H1 (cell line): ENCODE measurements around the gene ASB1. TPM values are rescaled to one million over a fixed set of nuclear protein-coding genes. Genes with fewer than 3 reads are reported as not detected.

Experiments used
- CTCF ChIA-PET: fragments of 300-600 bp; sonication (Branson Sonifier 250); formaldehyde crosslinking; loops from one replicate; lab custom pipeline; 2021; ENCODE audit not compliant: partially characterized antibody; lab: Charles Lee
- POLR2A ChIA-PET: fragments of 300-600 bp; sonication (Branson Sonifier 250); formaldehyde crosslinking; loops from one replicate; lab custom pipeline; 2021; ENCODE audit warnings: inconsistent platforms; ENCODE audit not compliant: partially characterized antibody; lab: Charles Lee
- DNase-seq, 2 experiments: peaks; one replicate each; pipeline versions ENCODE4 v3.0.0 to v3.0.0-alpha.2; 2010 to 2022; ENCODE audit warnings: low spot score in 2 of 2, low read depth in 1 of 2, mixed read lengths in 1 of 2
- FAIRE-seq: peaks from 2 replicates; lab custom pipeline; 2011; peaks lifted over from hg19 to GRCh38; lab: Jason Lieb, UNC
- H2AFZ ChIP-seq: 2 replicates; pipeline ENCODE4 v1.8.1; 2012; ENCODE audit warnings: low read length, inconsistent platforms
- H2AK5ac ChIP-seq: 2 replicates; pipeline ENCODE4 v1.6.1; 2013; ENCODE audit warnings: low read depth, low read length
- H2BK120ac ChIP-seq: replicated peaks from 2 replicates; pipeline ENCODE3; 2013; ENCODE audit warnings: low read depth, low read length, inconsistent platforms
- H2BK12ac ChIP-seq: 2 replicates; pipeline ENCODE4 v1.6.1; 2013; ENCODE audit warnings: low read depth, low read length
- H2BK15ac ChIP-seq: 2 replicates; pipeline ENCODE4 v1.6.1; 2013; ENCODE audit warnings: low read length
- H2BK20ac ChIP-seq: 2 replicates; pipeline ENCODE4 v1.6.1; 2013; ENCODE audit warnings: low read length
- H2BK5ac ChIP-seq: 2 replicates; pipeline ENCODE4 v1.6.1; 2013; ENCODE audit warnings: low read depth, low read length
- H3K14ac ChIP-seq: 2 replicates; pipeline ENCODE4 v1.6.1; 2013; ENCODE audit warnings: inconsistent platforms; ENCODE audit not compliant: insufficient read length
- H3K18ac ChIP-seq: 2 replicates; pipeline ENCODE4 v1.6.1; 2013; ENCODE audit warnings: low read length; ENCODE audit errors: extremely low read depth
- H3K23ac ChIP-seq: 2 replicates; pipeline ENCODE4 v1.6.1; 2013; ENCODE audit warnings: inconsistent platforms; ENCODE audit not compliant: insufficient read length
- H3K23me2 ChIP-seq: 2 replicates; pipeline ENCODE4 v1.6.1; 2013; ENCODE audit warnings: low read depth, low read length
- H3K27ac ChIP-seq: 2 replicates; pipeline ENCODE4 v1.6.1; 2011; ENCODE audit warnings: low read depth, low read length, inconsistent platforms
- H3K27me3 ChIP-seq, 4 experiments: replicated peaks in 1 of 4; 1 replicate in 1 of 4; 2 replicates in 3 of 4; pipeline versions ENCODE4 v1.6.1 to v1.8.1; 2011 to 2013; ENCODE audit warnings: low read length in 3 of 4, mild to moderate bottlenecking in 3 of 4, inconsistent platforms in 2 of 4, mixed read lengths in 2 of 4, moderate library complexity in 1 of 4; ENCODE audit not compliant: control insufficient read depth in 3 of 4, insufficient read depth in 3 of 4; ENCODE audit errors: extremely low read depth in 1 of 4
- H3K36me3 ChIP-seq, 4 experiments: 2 replicates each; pipeline versions ENCODE4 v1.6.1 to v1.8.1; 2011 to 2013; ENCODE audit warnings: mild to moderate bottlenecking in 4 of 4, low read length in 3 of 4, moderate library complexity in 2 of 4, control low read depth in 1 of 4, inconsistent platforms in 1 of 4; ENCODE audit not compliant: insufficient read depth in 4 of 4, control insufficient read depth in 2 of 4
- H3K4ac ChIP-seq: replicated peaks from 2 replicates; pipeline ENCODE3; 2013; ENCODE audit warnings: low read length, low read depth, mixed read lengths, inconsistent platforms; ENCODE audit not compliant: insufficient read length
- H3K4me1 ChIP-seq, 4 experiments: replicated peaks in 1 of 4; 1 replicate in 1 of 4; 2 replicates in 3 of 4; pipeline versions ENCODE4 v1.6.1 to v1.8.1; 2011 to 2013; ENCODE audit warnings: low read length in 3 of 4, inconsistent platforms in 2 of 4, mixed read lengths in 1 of 4; ENCODE audit not compliant: insufficient read depth in 4 of 4, control insufficient read depth in 3 of 4
- H3K4me2 ChIP-seq, 2 experiments: 2 replicates each; pipeline versions ENCODE4 v1.6.1 to v1.8.1; 2011 to 2013; ENCODE audit warnings: low read depth in 2 of 2, low read length in 2 of 2, control low read depth in 1 of 2, inconsistent platforms in 1 of 2, mild to moderate bottlenecking in 1 of 2; ENCODE audit not compliant: insufficient read depth in 1 of 2
- H3K4me3 ChIP-seq, 4 experiments: fragments of 200-600, 300-600 bp in 1 of 4; sonication (generic), shearing (Covaris generic), sonication (Bioruptor Twin) in 1 of 4; 2 replicates each; pipeline versions ENCODE4 v1.5.1 to v1.8.1; 2011 to 2016; ENCODE audit warnings: low read length in 4 of 4, low read depth in 3 of 4, control low read depth in 2 of 4, inconsistent platforms in 2 of 4, mild to moderate bottlenecking in 2 of 4, mixed read lengths in 1 of 4, moderate library complexity in 1 of 4; ENCODE audit not compliant: insufficient read depth in 2 of 4; ENCODE audit errors: extremely low read depth in 1 of 4
- H3K56ac ChIP-seq: replicated peaks from 2 replicates; pipeline ENCODE3; 2013; ENCODE audit warnings: low read depth, mild to moderate bottlenecking, mixed read lengths, low read length, inconsistent platforms; ENCODE audit not compliant: insufficient read length
- H3K79me1 ChIP-seq: 2 replicates; pipeline ENCODE4 v1.6.1; 2013; ENCODE audit warnings: low read depth, low read length, control low read depth
- H3K79me2 ChIP-seq, 2 experiments: 2 replicates each; pipeline versions ENCODE4 v1.6.1 to v1.8.1; 2012 to 2013; ENCODE audit warnings: low read length in 2 of 2, mild to moderate bottlenecking in 2 of 2, inconsistent platforms in 1 of 2; ENCODE audit not compliant: insufficient read depth in 2 of 2, control insufficient read depth in 1 of 2
- H3K9ac ChIP-seq, 4 experiments: replicated peaks in 1 of 4; 1 replicate in 1 of 4; 2 replicates in 3 of 4; pipeline versions ENCODE4 v1.6.1 to v1.8.1; 2011 to 2013; ENCODE audit warnings: low read depth in 3 of 4, low read length in 3 of 4, control low read depth in 2 of 4, mild to moderate bottlenecking in 2 of 4, moderate library complexity in 2 of 4, inconsistent platforms in 1 of 4; ENCODE audit errors: extremely low read depth in 1 of 4
- H3K9me3 ChIP-seq, 2 experiments: 2 replicates each; pipeline versions ENCODE4 v1.6.1 to v1.8.1; 2012 to 2013; ENCODE audit warnings: mild to moderate bottlenecking in 2 of 2, moderate library complexity in 2 of 2, control low read depth in 1 of 2, inconsistent platforms in 1 of 2, low read depth in 1 of 2, low read length in 1 of 2, mixed read lengths in 1 of 2; ENCODE audit not compliant: insufficient read depth in 2 of 2
- H4K20me1 ChIP-seq, 2 experiments: replicated peaks in 1 of 2; 2 replicates each; pipeline versions ENCODE3 to v1.8.1; 2011 to 2013; ENCODE audit warnings: inconsistent platforms in 2 of 2, low read length in 2 of 2, mild to moderate bottlenecking in 1 of 2; ENCODE audit not compliant: insufficient read depth in 2 of 2, control insufficient read depth in 1 of 2
- H4K5ac ChIP-seq: 2 replicates; pipeline ENCODE4 v1.6.1; 2013; ENCODE audit warnings: low read length, low read depth, mixed read lengths, inconsistent platforms; ENCODE audit not compliant: insufficient read length
- H4K8ac ChIP-seq: 2 replicates; pipeline ENCODE4 v1.8.0; 2013; ENCODE audit warnings: mild to moderate bottlenecking, moderate library complexity, low read length, inconsistent platforms; ENCODE audit not compliant: insufficient read depth; ENCODE audit errors: extremely low read depth
- H4K91ac ChIP-seq: replicated peaks from 2 replicates; pipeline ENCODE3; 2013; ENCODE audit warnings: low read length, mixed read lengths, inconsistent platforms; ENCODE audit not compliant: insufficient read length
- ASH2L ChIP-seq: fragments of 200-600, 300-600 bp; sonication (generic); IDR thresholded peaks from one replicate; pipeline ENCODE4 v1.7.1; 2017; ENCODE audit warnings: low read length
- CBX8 ChIP-seq: fragments of 300-800, 300-1000 bp; sonication (generic); IDR thresholded peaks from 2 replicates; pipeline ENCODE4 v1.7.1; 2016; ENCODE audit warnings: low read depth, low read length, borderline replicate concordance
- GTF2F1 ChIP-seq: IDR thresholded peaks from 2 replicates; pipeline ENCODE4 v1.6.1; 2012; ENCODE audit warnings: low read depth, low read length, improper control_type of control experiment, borderline replicate concordance
- RBBP5 ChIP-seq: IDR thresholded peaks from 2 replicates; pipeline ENCODE4 v1.7.1; 2012; ENCODE audit warnings: low read depth, mild to moderate bottlenecking, inconsistent platforms, low read length, moderate library complexity, borderline replicate concordance
- WGBS, 2 experiments: shearing (Covaris generic) in 1 of 2; methylation state at CpG; one replicate each; pipeline versions ENCODE4 v1.1.6 to v1.1.7; 2013 to 2015; ENCODE audit warnings: low lambda C conversion rate in 2 of 2, mixed read lengths in 2 of 2, inconsistent platforms in 1 of 2, low coverage in 1 of 2, missing lambda C conversion rate in 1 of 2; ENCODE audit not compliant: insufficient replicate concordance in 2 of 2, insufficient coverage in 1 of 2, insufficient read length in 1 of 2; ENCODE audit errors: extremely low coverage in 1 of 2, missing lambda C conversion rate in 1 of 2; 5-methylcytosine and 5-hydroxymethylcytosine counted together
- polyA plus RNA-seq, 7 experiments: library from polyadenylated mRNA; depleted of rRNA in 3 of 7; stranded (reverse) in 5 of 7; unstranded in 2 of 7; fragments of >200 nt in 5 of 7; fragments of 200-250 nt in 2 of 7; gene quantifications; 1 replicate in 5 of 7; 2 replicates in 1 of 7; 4 replicates in 1 of 7; pipeline versions ENCODE4 v1.2.1 to v1.2.3, GENCODE V29; 2011 to 2013; ENCODE audit warnings: missing spikeins in 2 of 7, mixed read lengths in 2 of 7
- total RNA-seq: library from RNA; stranded (reverse); fragmentation: NEBNext Ultra II Directional; extraction: Animal tissue kit (Norgen Biotek cat#: 25700); gene quantifications from 2 replicates; pipeline ENCODE4 v1.2.1, GENCODE V29; 2021
- TF ChIP-seq, protein P1 (sequence below): IDR thresholded peaks from 2 replicates; pipeline ENCODE4 v1.6.1; 2011; ENCODE audit warnings: low read length, improper control_type of control experiment

Gene ASB1
- total and polyA plus RNA-seq, 2 of the 8 experiments (the other 6 are each of a cell fraction or from before 2014, with no cell fraction given), result 24.1 to 36.0 TPM

DNA sequence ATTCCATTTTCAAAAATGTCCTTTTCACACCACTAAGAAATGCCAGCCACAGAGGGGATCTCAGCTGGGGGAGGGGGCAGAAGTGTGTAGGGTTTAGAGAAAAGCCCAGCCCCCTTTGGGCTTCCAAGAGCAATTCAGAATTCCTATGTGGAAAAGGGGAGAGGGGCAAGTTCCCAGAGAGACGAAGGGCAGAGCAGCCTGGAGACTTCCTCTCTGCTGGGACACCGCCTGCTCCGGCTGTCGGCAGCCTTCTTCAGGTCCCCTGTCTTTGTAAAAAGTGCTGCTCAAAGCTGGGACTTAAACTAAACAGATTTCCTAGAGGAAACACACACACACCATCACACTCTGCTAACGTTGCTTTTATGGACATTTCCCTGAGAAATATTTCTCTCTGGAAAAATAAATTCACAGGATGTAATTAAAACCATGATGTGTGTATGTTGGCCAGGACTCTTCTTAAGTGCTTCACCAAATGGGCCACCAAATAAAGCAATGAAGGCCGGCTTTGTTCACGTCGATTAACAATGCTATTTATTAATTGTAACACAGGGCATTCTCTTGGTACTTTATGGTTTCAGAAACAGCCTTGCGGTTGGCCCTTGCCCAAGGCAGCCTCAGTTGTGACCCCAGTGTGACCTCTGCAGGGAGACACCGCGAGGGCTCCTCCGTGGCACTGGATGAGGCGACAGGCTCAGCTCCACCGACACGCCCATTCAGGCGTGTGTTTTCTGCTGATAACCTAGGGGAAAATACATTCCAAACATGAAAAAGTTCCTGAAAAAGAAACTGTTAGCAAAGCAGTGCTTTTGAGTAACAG is 5.6 kb upstream of the ASB1 start:
- POLR2A ChIA-PET, result interaction anchor here (1.9 kb wide), 1 partner anchor 12 kb away, joined by 5 read pairs; no protein-coding TSS in a partner anchor
- peak overlapping the region; percentile 16 to 23; a peak in 2 of 4 replicates for H3K4me2 ChIP-seq
- H2BK120ac ChIP-seq, result no peak overlapping the region
- FAIRE-seq, result no peak
- WGBS, 2 experiments, result 73% methylated on average over 16 of the region's 16 CpGs; no CpG with 5 or more reads in 1 of the 2 experiments
- H2BK5ac ChIP-seq, result no peak overlapping the region
- no peak overlapping the region; the same call in 1 of the 2 replicates for H4K8ac ChIP-seq
- no peak overlapping the region; the same call in 1 of the 2 replicates for H2BK12ac ChIP-seq
- no peaks in the 10 kb centered on the region for H3K27me3 ChIP-seq
- peaks cover 2% of the 10 kb centered on the region; the same call in 1 of the 2 replicates for H3K23me2 ChIP-seq
- peaks cover 3% of the 10 kb centered on the region; the same call in 1 of the 2 replicates for H3K79me1 ChIP-seq
- no peak overlapping the region for H3K14ac ChIP-seq
- no peak for DNase-seq
- H3K56ac ChIP-seq, result no peak overlapping the region
- CTCF ChIA-PET, result interaction anchor here (1.0 to 2.6 kb wide), 5 partner anchors 10 to 54 kb away, joined by 3 to 8 read pairs (median 4); no protein-coding TSS in a partner anchor
- no peak overlapping the region for H3K18ac ChIP-seq
- no peak for TF ChIP-seq CBX8
- TF ChIP-seq RBBP5, result peak; percentile 54; the same call in 1 of the 2 replicates
- peak; percentile 42 for TF ChIP-seq ASH2L
- TF ChIP-seq, protein P1, sequence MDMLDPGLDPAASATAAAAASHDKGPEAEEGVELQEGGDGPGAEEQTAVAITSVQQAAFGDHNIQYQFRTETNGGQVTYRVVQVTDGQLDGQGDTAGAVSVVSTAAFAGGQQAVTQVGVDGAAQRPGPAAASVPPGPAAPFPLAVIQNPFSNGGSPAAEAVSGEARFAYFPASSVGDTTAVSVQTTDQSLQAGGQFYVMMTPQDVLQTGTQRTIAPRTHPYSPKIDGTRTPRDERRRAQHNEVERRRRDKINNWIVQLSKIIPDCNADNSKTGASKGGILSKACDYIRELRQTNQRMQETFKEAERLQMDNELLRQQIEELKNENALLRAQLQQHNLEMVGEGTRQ, result no peak
- TF ChIP-seq GTF2F1, result no peak
- peak overlapping the region; percentile 68 for H4K91ac ChIP-seq
- H2BK15ac ChIP-seq, result no peak overlapping the region
- H4K20me1 ChIP-seq, result no peaks in the 10 kb centered on the region
- peak overlapping the region in 1 of 4 experiments; percentile 13; a peak in 1 of 8 replicates for H3K4me3 ChIP-seq
- H3K23ac ChIP-seq, result no peak overlapping the region
- H3K36me3 ChIP-seq, result no peaks in the 10 kb centered on the region
- H2BK20ac ChIP-seq, result 0 out of 2 replicates have a peak overlapping the region, but pooled peaks have one; percentile 48
- no peak overlapping the region for H4K5ac ChIP-seq
- H3K79me2 ChIP-seq, result no peaks in the 10 kb centered on the region
- H3K9ac ChIP-seq, result no peak overlapping the region
- 0 out of 2 replicates have a peak overlapping the region, but pooled peaks have one; percentile 42 for H2AFZ ChIP-seq
- no peak overlapping the region for H2AK5ac ChIP-seq
- H3K9me3 ChIP-seq, result no peaks in the 10 kb centered on the region
- peaks cover 0 to 22% (median 15%) of the 10 kb centered on the region in 4 experiments; a peak in 6 of 7 replicates for H3K4me1 ChIP-seq
- no peak overlapping the region for H3K27ac ChIP-seq
- no peak overlapping the region for H3K4ac ChIP-seq
